Lower leg skin (tissue), 4 donors: Measurements from ENCODE around the gene MYO10. TPM values are rescaled to one million over a fixed set of nuclear protein-coding genes. Genes with fewer than 3 reads are reported as not detected.
"Not testable (repeated sequence)": the region's sequence is repeated elsewhere in the genome, so short reads cannot be mapped to it uniquely, and the experiment has no call there.

Experiments
- DNase-seq, 2 donors: peaks; one replicate each; pipeline ENCODE4 v3.0.0-alpha.2; 2019; ENCODE audit warnings: low spot score in 2 of 2
- H3K4me3 ChIP-seq: fragments of 200-600 bp; sonication (generic); 2 replicates; pipeline ENCODE4 v1.5.1; 2017; ENCODE audit warnings: mild to moderate bottlenecking, low read depth; ENCODE audit not compliant: poor library complexity, severe bottlenecking
- CTCF ChIP-seq, 3 donors: fragments of 450-650 bp; IDR thresholded peaks; one replicate each; pipeline ENCODE4 v1.5.1; 2016; ENCODE audit warnings: antibody characterized with exemption in 3 of 3, mild to moderate bottlenecking in 3 of 3, moderate library complexity in 2 of 3
- POLR2A ChIP-seq, 2 donors: fragments of 450-650 bp; IDR thresholded peaks; one replicate each; pipeline ENCODE4 v1.6.1; 2016 to 2017; ENCODE audit warnings: antibody characterized with exemption in 2 of 2, mild to moderate bottlenecking in 1 of 2, moderate library complexity in 1 of 2
- WGBS, 2 donors: methylation state at CpG; one replicate each; pipeline ENCODE4 v1.1.5; 2018; 5-methylcytosine and 5-hydroxymethylcytosine counted together
- intact Hi-C: fragments of 100-400 bp; cut with DNase I; formaldehyde crosslinking; loops from one replicate; pipeline ENCODE4 v1.15.0; 2023; ENCODE audit warnings: low total_unique reads
- total RNA-seq, 4 donors: library from RNA; depleted of rRNA; stranded (reverse); fragments of >200 nt; gene quantifications; one replicate each; pipeline ENCODE4 v1.1.0, GENCODE V29; 2016

The MYO10 gene
- total RNA-seq, 4 donors from 2014 or later = 34.7 to 57.4 (median 47.3) TPM

GRCh38 chr5:16660982-16661381, 275.1 kb downstream of the MYO10 start:
- 77 to 89% methylated on average over 5 of the region's 5 CpGs for WGBS, 2 donors
- peak in 1 of 2 donors; percentile 80 for DNase-seq
- intact Hi-C loops = no loop called here
- no peak for TF ChIP-seq POLR2A (IDR thresholded peaks at IDR 0.05)
- no peak for TF ChIP-seq CTCF (IDR thresholded peaks at IDR 0.05)
- no peak overlapping the region for H3K4me3 ChIP-seq

GRCh38 chr5:16659536-16659935, 276.6 kb downstream of the MYO10 start:
- intact Hi-C loops = no loop called here
- TF ChIP-seq CTCF (IDR thresholded peaks at IDR 0.05) (no peak), POLR2A (IDR thresholded peaks at IDR 0.05) (no peak)
- DNase-seq = no peak
- WGBS, 2 donors = 83 to 94% methylated on average over 1 of the region's 1 CpG
- no peak overlapping the region for H3K4me3 ChIP-seq

- H3K4me3 ChIP-seq = no peak overlapping the region
- WGBS, 2 donors = 13 to 14% methylated on average over 2 of the region's 2 CpGs
- peak; percentile 70 to 71 for DNase-seq
- no peak for TF ChIP-seq CTCF (IDR thresholded peaks at IDR 0.05)
- no peak for TF ChIP-seq POLR2A (IDR thresholded peaks at IDR 0.05)
- intact Hi-C loops = no loop called here
Measured at GRCh38 chr5:16656561-16657191, 279.4 kb downstream of the MYO10 start.

DNA sequence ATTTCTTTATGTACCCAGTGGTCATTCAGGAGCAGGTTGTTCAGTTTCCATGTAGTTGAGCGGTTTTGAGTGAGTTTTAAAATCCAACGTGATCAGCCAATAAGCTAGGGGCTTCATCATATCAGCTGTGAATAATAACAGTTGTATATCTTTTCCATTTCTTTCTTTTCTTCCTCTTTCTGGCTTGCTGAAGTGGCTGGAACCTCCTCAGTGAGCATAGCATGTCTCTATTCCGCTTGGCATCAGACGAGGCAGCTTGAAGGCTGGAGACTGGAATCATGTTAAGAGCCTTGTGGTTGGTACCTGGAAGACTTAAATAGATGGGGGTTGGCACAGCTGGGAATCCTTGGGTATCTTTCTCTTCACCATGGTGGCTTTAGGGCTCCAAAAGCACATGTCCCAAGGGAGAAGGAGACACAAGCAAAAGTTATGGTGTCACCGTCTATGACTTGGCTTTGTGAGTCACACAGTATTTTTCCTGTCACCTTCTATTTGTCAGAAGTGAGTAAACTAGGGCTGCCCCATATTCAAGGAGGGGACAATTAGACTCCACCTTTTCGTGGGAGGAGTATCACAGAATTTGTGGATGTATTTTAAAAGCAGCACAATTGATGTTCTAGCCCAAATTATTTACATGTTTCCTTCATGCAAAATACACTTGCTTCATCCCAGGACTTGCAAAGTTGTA, 281.3 kb downstream of the MYO10 start:
- WGBS, 2 donors = 45 to 54% methylated on average over 5 to 6 of the region's 6 CpGs
- TF ChIP-seq POLR2A (IDR thresholded peaks at IDR 0.05) = no peak
- TF ChIP-seq CTCF (IDR thresholded peaks at IDR 0.05) = no peak
- intact Hi-C loops = no loop called here
- DNase-seq = no peak
- H3K4me3 ChIP-seq = no peak overlapping the region

GRCh38 chr5:16648739-16649138, 287.3 kb downstream of the MYO10 start:
- intact Hi-C loops, H3K4me3 ChIP-seq: not testable (repeated sequence)
- 80 to 81% methylated on average over 8 of the region's 8 CpGs for WGBS, 2 donors
- peak in 1 of 2 donors; percentile 60 for DNase-seq

GRCh38 chr5:16644301-16644889, 291.7 kb downstream of the MYO10 start:
- TF ChIP-seq POLR2A (IDR thresholded peaks at IDR 0.05) (no peak), CTCF (IDR thresholded peaks at IDR 0.05) (no peak)
- intact Hi-C loops = no loop called here
- H3K4me3 ChIP-seq = no peak overlapping the region
- WGBS, 2 donors = 78 to 87% methylated on average over 11 of the region's 11 CpGs
- peak in 1 of 2 donors; percentile 53 for DNase-seq
